Lower leg skin (tissue), 4 donors: ENCODE measurements around the gene AUTS2. TPM values are rescaled to one million over a fixed set of nuclear protein-coding genes. Genes with fewer than 3 reads are reported as not detected.

Source experiments
- DNase-seq, 2 donors: peaks; one replicate each; pipeline ENCODE4 v3.0.0-alpha.2; 2019; ENCODE audit warnings: low spot score in 2 of 2
- H3K4me3 ChIP-seq: fragments of 200-600 bp; sonication (generic); 2 replicates; pipeline ENCODE4 v1.5.1; 2017; ENCODE audit warnings: mild to moderate bottlenecking, low read depth; ENCODE audit not compliant: poor library complexity, severe bottlenecking
- CTCF ChIP-seq, 3 donors: fragments of 450-650 bp; IDR thresholded peaks; one replicate each; pipeline ENCODE4 v1.5.1; 2016; ENCODE audit warnings: antibody characterized with exemption in 3 of 3, mild to moderate bottlenecking in 3 of 3, moderate library complexity in 2 of 3
- POLR2A ChIP-seq, 2 donors: fragments of 450-650 bp; IDR thresholded peaks; one replicate each; pipeline ENCODE4 v1.6.1; 2016 to 2017; ENCODE audit warnings: antibody characterized with exemption in 2 of 2, mild to moderate bottlenecking in 1 of 2, moderate library complexity in 1 of 2
- WGBS, 2 donors: methylation state at CpG; one replicate each; pipeline ENCODE4 v1.1.5; 2018; 5-methylcytosine and 5-hydroxymethylcytosine counted together
- intact Hi-C: fragments of 100-400 bp; cut with DNase I; formaldehyde crosslinking; loops from one replicate; pipeline ENCODE4 v1.15.0; 2023; ENCODE audit warnings: low total_unique reads
- total RNA-seq, 4 donors: library from RNA; depleted of rRNA; stranded (reverse); fragments of >200 nt; gene quantifications; one replicate each; pipeline ENCODE4 v1.1.0, GENCODE V29; 2016

The AUTS2 gene
- total RNA-seq, 4 donors from 2014 or later = 30.8 to 41.9 (median 40.5) TPM

GRCh38 chr7:69677054-69677852 is 79.0 kb downstream of the AUTS2 start:
- WGBS, 2 donors = 40 to 50% methylated on average over 4 of the region's 4 CpGs
- TF ChIP-seq POLR2A (IDR thresholded peaks at IDR 0.05) (no peak), CTCF (IDR thresholded peaks at IDR 0.05) (no peak)
- intact Hi-C loops = no loop called here

GRCh38 chr7:69677881-69678493 is 79.7 kb downstream of the AUTS2 start:
- TF ChIP-seq POLR2A (IDR thresholded peaks at IDR 0.05) (no peak), CTCF (IDR thresholded peaks at IDR 0.05) (no peak)
- H3K4me3 ChIP-seq = no peak overlapping the region
- intact Hi-C loops = no loop called here
- 52 to 63% methylated on average over 4 of the region's 4 CpGs for WGBS, 2 donors
- no peak for DNase-seq

More at GRCh38 chr7:69677054-69677852, 79.0 kb downstream of the AUTS2 start:
- no peak for DNase-seq
- no peak overlapping the region for H3K4me3 ChIP-seq

- intact Hi-C loops = no loop called here
- TF ChIP-seq POLR2A (IDR thresholded peaks at IDR 0.05) (no peak), CTCF (IDR thresholded peaks at IDR 0.05) (no peak)
- H3K4me3 ChIP-seq = no peak overlapping the region
- no peak for DNase-seq
- 57 to 58% methylated on average over 11 of the region's 11 CpGs for WGBS, 2 donors
Observed at GRCh38 chr7:69678494-69679187, 80.4 kb downstream of the AUTS2 start.

DNA sequence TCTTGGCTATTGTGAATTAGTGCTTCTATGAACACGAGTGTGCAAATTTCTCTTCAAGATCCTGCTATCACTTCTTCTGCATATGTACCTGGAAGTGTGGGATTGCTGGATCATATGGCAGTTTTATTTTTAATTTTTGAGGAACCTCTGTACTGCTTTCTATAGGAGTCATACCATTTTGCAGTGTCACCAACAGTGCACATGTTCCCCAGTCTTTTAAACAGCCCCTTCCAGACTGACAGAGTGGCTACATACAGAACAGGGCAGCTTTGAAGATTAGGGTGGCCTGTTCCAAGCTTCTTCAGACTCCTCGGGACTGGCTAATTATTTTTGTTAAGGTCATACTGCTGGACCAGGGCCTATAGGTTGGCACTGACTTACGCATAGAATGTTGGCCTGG is 82.9 kb downstream of the AUTS2 start:
- no peak for TF ChIP-seq POLR2A (IDR thresholded peaks at IDR 0.05)
- TF ChIP-seq CTCF (IDR thresholded peaks at IDR 0.05) = no peak
- DNase-seq = no peak
- WGBS, 2 donors = 91% methylated on average over 3 of the region's 3 CpGs
- no peak overlapping the region for H3K4me3 ChIP-seq
- intact Hi-C loops = no loop called here

DNA sequence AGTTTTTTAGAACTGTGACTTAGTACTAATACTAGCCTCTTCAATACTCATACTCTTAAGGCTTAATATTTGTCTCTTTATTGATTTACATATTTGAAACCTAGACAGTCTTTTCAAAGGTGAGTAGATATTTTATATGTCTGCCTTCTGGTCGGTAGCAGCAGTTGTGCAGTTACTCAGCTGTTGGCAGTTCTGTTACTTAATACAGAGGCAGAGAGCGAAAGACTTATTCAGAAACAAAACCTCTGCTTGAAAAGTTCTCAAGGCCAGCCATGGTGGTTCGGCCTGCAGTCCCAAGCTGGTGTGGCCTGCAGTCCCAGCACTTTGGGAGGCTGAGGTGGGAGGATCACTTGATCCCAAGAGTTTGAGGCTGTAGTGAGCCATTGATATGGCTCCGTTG is 84.2 kb downstream of the AUTS2 start:
- intact Hi-C loops = no loop called here
- 88 to 89% methylated on average over 4 of the region's 4 CpGs for WGBS, 2 donors
- DNase-seq = no peak
- TF ChIP-seq POLR2A (IDR thresholded peaks at IDR 0.05) = no peak
- TF ChIP-seq CTCF (IDR thresholded peaks at IDR 0.05) = no peak
- no peak overlapping the region for H3K4me3 ChIP-seq
